ENCODE data around the gene POMT1. TPM values are rescaled to one million over a fixed set of nuclear protein-coding genes. Genes with fewer than 3 reads are reported as not detected.

The POMT1 gene
- polyA plus RNA-seq, 1 of the 3 experiments (the other 2 are of a cell fraction) = 44.5 TPM

GRCh38 chr9:131495785-131496184, 6.9 kb upstream of the POMT1 start:
- Histone ChIP-seq H3K9ac (no peak overlapping the region), H3K4me1 (ENCODE audit: control insufficient read depth in 1 of 2, insufficient read depth in 2 of 2, low read depth in 1 of 2, low read length in 1 of 2) (peaks cover 0 to 3% of the 10 kb centered on the region in 2 experiments; a peak in 1 of 4 replicates), H3K27ac (ENCODE audit: low read depth in 2 of 2, low read length in 1 of 2) (no peak overlapping the region), H2AFZ (ENCODE audit: low read depth) (no peak overlapping the region), H3K27me3 (ENCODE audit: insufficient read depth) (no peaks in the 10 kb centered on the region), H3K9me3 (no peaks in the 10 kb centered on the region), H3K4me2 (no peak overlapping the region), H3K79me2 (ENCODE audit: insufficient read depth) (peaks cover 3% of the 10 kb centered on the region; the same call in 1 of the 2 replicates), H3K36me3 (replicated peaks in 1 of 2; ENCODE audit: control insufficient read depth in 1 of 2, insufficient read depth in 2 of 2, low read length in 1 of 2) (peaks cover 57 to 95% of the 10 kb centered on the region in 2 experiments), H4K20me1 (ENCODE audit: insufficient read depth) (0 out of 2 replicates have a peak, but pooled peaks cover 4% of the 10 kb centered on the region), H3K4me3 (ENCODE audit: low read depth in 2 of 2, low read length in 1 of 2) (no peak overlapping the region), H3F3A (replicated peaks; ENCODE audit: insufficient read depth) (peaks cover 29% of the 10 kb centered on the region), H3K9me2 (no peaks in the 10 kb centered on the region)
- no peak for TF ChIP-seq NRF1 (IDR thresholded peaks at IDR 0.05; ENCODE audit: low read depth, low read length)
- no peak for TF ChIP-seq ELF1 (IDR thresholded peaks at IDR 0.05)
- TF ChIP-seq RXRA (IDR thresholded peaks at IDR 0.05; ENCODE audit: borderline replicate concordance, low read depth) = no peak
- no peak for TF ChIP-seq RAD21 (IDR thresholded peaks at IDR 0.05; ENCODE audit: low read length)
- TF ChIP-seq POLR2AphosphoS5 (IDR thresholded peaks at IDR 0.05; ENCODE audit: low read depth, low read length) = no peak
- TF ChIP-seq FOXJ3 (CRISPR knock-in tag; IDR thresholded peaks at IDR 0.05) = no peak
- TF ChIP-seq RFX5 (IDR thresholded peaks at IDR 0.05; ENCODE audit: low read length) = no peak
- TF ChIP-seq EZH2phosphoT487 (IDR thresholded peaks at IDR 0.05; ENCODE audit: borderline replicate concordance, low read depth) = no peak
- no peak for TF ChIP-seq GABPA (IDR thresholded peaks at IDR 0.05; ENCODE audit: low read depth)
- TF ChIP-seq MAX (IDR thresholded peaks at IDR 0.05; ENCODE audit: low read depth) = no peak
- TF ChIP-seq MEF2A (IDR thresholded peaks at IDR 0.05; ENCODE audit: borderline replicate concordance, low read depth) = no peak
- TF ChIP-seq SMC3 (IDR thresholded peaks at IDR 0.05; ENCODE audit: low read depth, low read length) = no peak
- TF ChIP-seq RCOR1 (IDR thresholded peaks at IDR 0.05; ENCODE audit: low read length) = no peak
- CTCF ChIA-PET = interaction anchor here (0.7 to 3.0 kb wide), 5 partner anchors 17 to 248 kb away, joined by 3 to 10 read pairs (median 4); partner anchors contain the start of gene RAPGEF1
- POLR2A ChIA-PET = no interaction called here
- DNase-seq = no peak
- 94% methylated on average over 14 of the region's 22 CpGs for WGBS (ENCODE audit: low lambda C conversion rate)

GRCh38 chr9:131496844-131497405, 5.8 kb upstream of the POMT1 start:
- Histone ChIP-seq H3K4me2 (no peak overlapping the region), H3K27ac (ENCODE audit: low read depth in 2 of 2, low read length in 1 of 2) (no peak overlapping the region; a peak in 1 of 4 replicates), H4K20me1 (ENCODE audit: insufficient read depth) (0 out of 2 replicates have a peak, but pooled peaks cover 4% of the 10 kb centered on the region), H3K4me3 (ENCODE audit: low read depth in 2 of 2, low read length in 1 of 2) (no peak overlapping the region), H3K36me3 (replicated peaks in 1 of 2; ENCODE audit: control insufficient read depth in 1 of 2, insufficient read depth in 2 of 2, low read length in 1 of 2) (peaks cover 48 to 86% of the 10 kb centered on the region in 2 experiments), H3F3A (replicated peaks; ENCODE audit: insufficient read depth) (peaks cover 35% of the 10 kb centered on the region), H3K4me1 (ENCODE audit: control insufficient read depth in 1 of 2, insufficient read depth in 2 of 2, low read depth in 1 of 2, low read length in 1 of 2) (peaks cover 0 to 4% of the 10 kb centered on the region in 2 experiments; a peak in 1 of 4 replicates), H3K9me3 (no peaks in the 10 kb centered on the region), H3K79me2 (ENCODE audit: insufficient read depth) (peaks cover 3% of the 10 kb centered on the region; the same call in 1 of the 2 replicates), H3K27me3 (ENCODE audit: insufficient read depth) (no peaks in the 10 kb centered on the region), H2AFZ (ENCODE audit: low read depth) (no peak overlapping the region), H3K9me2 (no peaks in the 10 kb centered on the region), H3K9ac (no peak overlapping the region)
- TF ChIP-seq ZBTB33 (IDR thresholded peaks at IDR 0.05; ENCODE audit: borderline replicate concordance, low read depth) (no peak), TAF1 (IDR thresholded peaks at IDR 0.05; ENCODE audit: borderline replicate concordance, low read depth, low read length) (no peak), ELF1 (IDR thresholded peaks at IDR 0.05) (no peak), TEAD4 (IDR thresholded peaks at IDR 0.05; ENCODE audit: borderline replicate concordance, insufficient read depth) (no peak), NRF1 (IDR thresholded peaks at IDR 0.05; ENCODE audit: low read depth, low read length) (no peak), RXRA (IDR thresholded peaks at IDR 0.05; ENCODE audit: borderline replicate concordance, low read depth) (no peak), RAD21 (IDR thresholded peaks at IDR 0.05; ENCODE audit: low read length) (no peak), FOXM1 (IDR thresholded peaks at IDR 0.05; ENCODE audit: low read depth) (no peak), USF1 (IDR thresholded peaks at IDR 0.05; ENCODE audit: borderline replicate concordance, low read depth) (no peak), USF2 (IDR thresholded peaks at IDR 0.05; ENCODE audit: borderline replicate concordance, low read depth, low read length) (no peak), FOSL2 (IDR thresholded peaks at IDR 0.05; ENCODE audit: borderline replicate concordance, low read depth) (no peak), EP300 (IDR thresholded peaks at IDR 0.05; ENCODE audit: borderline replicate concordance in 1 of 2, low read depth in 1 of 2, low read length in 1 of 2) (no peak), PBX3 (IDR thresholded peaks at IDR 0.05) (no peak)
- POLR2A ChIA-PET = interaction anchor here (1.0 kb wide), 1 partner anchor 15 kb away, joined by 3 read pairs; no protein-coding TSS in a partner anchor
- CTCF ChIA-PET = interaction anchor here (1.0 to 3.8 kb wide), 5 partner anchors 19 to 243 kb away, joined by 4 to 19 read pairs (median 7); partner anchors contain the start of gene RAPGEF1
- no peak for DNase-seq
- 91% methylated on average over 6 of the region's 10 CpGs for WGBS (ENCODE audit: low lambda C conversion rate)
